GM12878 (cell line): Measurements from ENCODE around the gene MAML3.

Experiments used
- BACH1 ChIP-seq: fragments of 450-650 bp; IDR thresholded peaks from 2 replicates; pipeline ENCODE4 v1.6.1; 2017; ENCODE audit warnings: mild to moderate bottlenecking, borderline replicate concordance
- CBFB ChIP-seq: IDR thresholded peaks from 2 replicates; pipeline ENCODE4 v1.6.1; 2016; ENCODE audit warnings: antibody characterized with exemption, low read depth
- CHD1 ChIP-seq: IDR thresholded peaks from 2 replicates; pipeline ENCODE4 v1.6.1; 2012; ENCODE audit warnings: low read depth, low read length, improper control_type of control experiment
- DPF2 ChIP-seq: fragments of 450-650 bp; IDR thresholded peaks from 2 replicates; pipeline ENCODE4 v1.6.1; 2017; ENCODE audit warnings: mild to moderate bottlenecking
- EZH2 ChIP-seq: IDR thresholded peaks from 2 replicates; pipeline ENCODE4 v1.6.1; 2012; ENCODE audit warnings: low read depth, mild to moderate bottlenecking, control low read depth, inconsistent platforms, low read length, borderline replicate concordance; ENCODE audit not compliant: control insufficient read depth
- RCOR1 ChIP-seq: conservative IDR thresholded peaks from 2 replicates; pipeline ENCODE4 v1.6.1; 2012; ENCODE audit warnings: low read depth, low read length, improper control_type of control experiment
- RELA ChIP-seq: fragments of 450-650 bp; IDR thresholded peaks from 2 replicates; pipeline ENCODE4 v1.8.0; 2014; ENCODE audit warnings: borderline replicate concordance; ENCODE audit not compliant: partially characterized antibody
- SMARCA5 ChIP-seq: fragments of 450-650 bp; IDR thresholded peaks from 2 replicates; pipeline ENCODE4 v1.6.1; 2017; ENCODE audit warnings: mild to moderate bottlenecking
- TF ChIP-seq, protein P1 (sequence below): IDR thresholded peaks from 2 replicates; pipeline ENCODE4 v1.6.1; 2012; ENCODE audit warnings: low read depth, low read length, improper control_type of control experiment
- TF ChIP-seq, protein P2 (sequence below), 3 experiments: IDR thresholded peaks in 2 of 3; conservative IDR thresholded peaks in 1 of 3; 2 replicates each; pipeline ENCODE4 v1.5.1; 2011; ENCODE audit warnings: low read depth in 3 of 3, low read length in 3 of 3, mild to moderate bottlenecking in 3 of 3, control low read depth in 2 of 3, moderate library complexity in 2 of 3, inconsistent platforms in 1 of 3, mixed read lengths in 1 of 3; ENCODE audit not compliant: control insufficient read depth in 2 of 3, insufficient read depth in 1 of 3; ENCODE audit errors: extremely low read depth in 1 of 3
- TF ChIP-seq, protein P3 (sequence below): IDR thresholded peaks from 2 replicates; pipeline ENCODE4 v1.6.1; 2011; ENCODE audit warnings: borderline replicate concordance, low read depth, mild to moderate bottlenecking, moderate library complexity, low read length; ENCODE audit not compliant: insufficient read depth, poor library complexity, severe bottlenecking
- TF ChIP-seq, protein P4 (sequence below): fragments of 150-350 bp; IDR thresholded peaks from 2 replicates; pipeline ENCODE4 v1.6.1; 2014; ENCODE audit warnings: mild to moderate bottlenecking, low read depth, low read length

DNA sequence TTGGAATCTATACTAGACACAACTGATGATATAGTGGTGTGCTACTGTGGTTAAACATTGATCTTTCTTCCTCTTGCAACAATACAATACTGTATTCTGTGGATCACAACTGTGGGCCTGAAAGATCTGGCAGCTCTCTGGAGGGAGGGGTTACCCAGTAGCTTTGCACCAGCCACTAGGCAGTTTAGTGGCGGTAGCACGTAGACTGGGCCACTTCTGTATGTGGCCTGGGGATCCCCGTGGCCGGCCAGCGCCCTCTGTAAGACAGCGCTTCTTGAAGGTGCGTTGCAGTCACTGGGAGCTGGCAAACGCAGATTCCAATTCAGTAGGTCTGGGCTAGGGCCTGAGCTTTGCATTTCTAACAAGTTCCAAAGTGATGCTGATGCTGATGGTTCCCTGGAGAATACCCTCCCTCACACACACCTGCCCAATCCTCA is 319.7 kb downstream of the MAML3 start:
- TF ChIP-seq SMARCA5 (no peak), RELA (no peak), BACH1 (no peak), CBFB (no peak), CHD1 (no peak), RCOR1 (no peak), EZH2 (no peak), DPF2 (no peak)
- TF ChIP-seq, protein P1, sequence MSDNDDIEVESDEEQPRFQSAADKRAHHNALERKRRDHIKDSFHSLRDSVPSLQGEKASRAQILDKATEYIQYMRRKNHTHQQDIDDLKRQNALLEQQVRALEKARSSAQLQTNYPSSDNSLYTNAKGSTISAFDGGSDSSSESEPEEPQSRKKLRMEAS: no peak
- TF ChIP-seq, protein P2, sequence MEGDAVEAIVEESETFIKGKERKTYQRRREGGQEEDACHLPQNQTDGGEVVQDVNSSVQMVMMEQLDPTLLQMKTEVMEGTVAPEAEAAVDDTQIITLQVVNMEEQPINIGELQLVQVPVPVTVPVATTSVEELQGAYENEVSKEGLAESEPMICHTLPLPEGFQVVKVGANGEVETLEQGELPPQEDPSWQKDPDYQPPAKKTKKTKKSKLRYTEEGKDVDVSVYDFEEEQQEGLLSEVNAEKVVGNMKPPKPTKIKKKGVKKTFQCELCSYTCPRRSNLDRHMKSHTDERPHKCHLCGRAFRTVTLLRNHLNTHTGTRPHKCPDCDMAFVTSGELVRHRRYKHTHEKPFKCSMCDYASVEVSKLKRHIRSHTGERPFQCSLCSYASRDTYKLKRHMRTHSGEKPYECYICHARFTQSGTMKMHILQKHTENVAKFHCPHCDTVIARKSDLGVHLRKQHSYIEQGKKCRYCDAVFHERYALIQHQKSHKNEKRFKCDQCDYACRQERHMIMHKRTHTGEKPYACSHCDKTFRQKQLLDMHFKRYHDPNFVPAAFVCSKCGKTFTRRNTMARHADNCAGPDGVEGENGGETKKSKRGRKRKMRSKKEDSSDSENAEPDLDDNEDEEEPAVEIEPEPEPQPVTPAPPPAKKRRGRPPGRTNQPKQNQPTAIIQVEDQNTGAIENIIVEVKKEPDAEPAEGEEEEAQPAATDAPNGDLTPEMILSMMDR (IDR thresholded peaks at IDR 0.05 in 2 of 3, conservative IDR thresholded peaks at IDR 0.05 in 1 of 3; ENCODE audit: control insufficient read depth in 2 of 3, extremely low read depth in 1 of 3, insufficient read depth in 1 of 3, low read depth in 3 of 3, low read length in 3 of 3): no peak
- TF ChIP-seq, protein P3, sequence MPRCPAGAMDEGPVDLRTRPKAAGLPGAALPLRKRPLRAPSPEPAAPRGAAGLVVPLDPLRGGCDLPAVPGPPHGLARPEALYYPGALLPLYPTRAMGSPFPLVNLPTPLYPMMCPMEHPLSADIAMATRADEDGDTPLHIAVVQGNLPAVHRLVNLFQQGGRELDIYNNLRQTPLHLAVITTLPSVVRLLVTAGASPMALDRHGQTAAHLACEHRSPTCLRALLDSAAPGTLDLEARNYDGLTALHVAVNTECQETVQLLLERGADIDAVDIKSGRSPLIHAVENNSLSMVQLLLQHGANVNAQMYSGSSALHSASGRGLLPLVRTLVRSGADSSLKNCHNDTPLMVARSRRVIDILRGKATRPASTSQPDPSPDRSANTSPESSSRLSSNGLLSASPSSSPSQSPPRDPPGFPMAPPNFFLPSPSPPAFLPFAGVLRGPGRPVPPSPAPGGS: no peak
- TF ChIP-seq, protein P4, sequence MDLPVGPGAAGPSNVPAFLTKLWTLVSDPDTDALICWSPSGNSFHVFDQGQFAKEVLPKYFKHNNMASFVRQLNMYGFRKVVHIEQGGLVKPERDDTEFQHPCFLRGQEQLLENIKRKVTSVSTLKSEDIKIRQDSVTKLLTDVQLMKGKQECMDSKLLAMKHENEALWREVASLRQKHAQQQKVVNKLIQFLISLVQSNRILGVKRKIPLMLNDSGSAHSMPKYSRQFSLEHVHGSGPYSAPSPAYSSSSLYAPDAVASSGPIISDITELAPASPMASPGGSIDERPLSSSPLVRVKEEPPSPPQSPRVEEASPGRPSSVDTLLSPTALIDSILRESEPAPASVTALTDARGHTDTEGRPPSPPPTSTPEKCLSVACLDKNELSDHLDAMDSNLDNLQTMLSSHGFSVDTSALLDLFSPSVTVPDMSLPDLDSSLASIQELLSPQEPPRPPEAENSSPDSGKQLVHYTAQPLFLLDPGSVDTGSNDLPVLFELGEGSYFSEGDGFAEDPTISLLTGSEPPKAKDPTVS: no peak
